SKM-1 (cell line): Measurements from ENCODE around the gene TBC1D13.
"Not testable (repeated sequence)": the region's sequence is repeated elsewhere in the genome, so short reads cannot be mapped to it uniquely, and the experiment has no call there.

ENCODE experiments used
- DNase-seq: peaks from one replicate; lab custom pipeline; 2025; ENCODE audit not compliant: unreplicated experiment; lab: John Stamatoyannopoulos, UW

TBC1D13 gene

DNA sequence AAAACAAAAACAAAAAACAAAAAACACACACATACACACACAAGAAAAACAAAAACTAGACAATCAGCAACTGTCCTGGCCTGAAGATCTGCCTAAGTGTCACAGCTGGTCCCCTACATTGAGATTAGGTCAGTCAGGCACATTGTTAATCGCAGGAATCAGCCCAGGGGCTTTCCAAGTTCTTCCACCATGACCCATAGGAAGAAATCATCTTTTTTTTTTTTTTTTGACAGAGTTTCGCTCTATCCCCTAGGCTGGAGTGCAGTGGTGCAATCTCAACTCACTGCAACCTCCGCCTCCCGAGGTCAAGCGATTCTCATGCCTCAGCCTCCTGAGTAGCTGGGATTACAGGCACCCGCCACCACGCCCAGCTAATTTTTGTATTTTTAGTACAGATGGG lies 56.1 kb downstream of the TBC1D13 start:
- DNase-seq: not testable (repeated sequence)

DNA sequence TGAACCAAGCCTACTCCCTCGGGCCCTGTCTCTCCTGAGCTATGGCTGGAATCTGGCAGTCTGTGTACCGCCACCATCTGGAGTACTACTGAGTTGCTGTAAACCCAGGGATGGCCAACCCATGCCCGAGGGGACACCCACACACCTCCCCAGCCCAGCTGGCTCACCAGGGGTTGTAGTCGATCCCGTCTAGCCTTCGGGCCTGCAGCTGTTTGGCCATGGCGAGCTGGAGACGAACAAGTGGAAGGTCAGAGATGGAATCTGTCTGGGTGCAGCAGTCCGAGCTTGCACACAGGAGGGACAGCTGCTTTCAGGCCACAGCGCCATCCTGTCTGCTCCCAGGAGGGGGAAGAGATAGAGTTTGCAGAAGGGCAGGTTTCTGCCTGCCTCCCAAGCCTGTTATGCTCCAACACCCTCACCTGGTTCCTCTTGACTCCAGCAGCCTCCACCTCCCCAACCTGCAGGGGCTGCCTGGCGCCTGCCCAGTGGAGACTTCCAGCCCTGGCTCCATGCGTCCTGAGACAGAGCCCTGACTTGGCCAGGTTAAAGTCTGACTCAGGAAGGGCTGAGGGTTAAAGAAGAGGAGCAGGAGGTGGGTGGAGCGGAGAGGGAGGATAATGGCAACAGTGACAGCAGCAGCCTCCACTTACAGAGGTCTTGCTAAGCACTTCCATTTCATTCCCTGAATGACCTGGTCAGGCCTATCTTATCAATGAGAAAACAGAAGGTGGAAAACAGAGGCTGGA lies 58.3 kb downstream of the TBC1D13 start:
- no peak for DNase-seq

DNA sequence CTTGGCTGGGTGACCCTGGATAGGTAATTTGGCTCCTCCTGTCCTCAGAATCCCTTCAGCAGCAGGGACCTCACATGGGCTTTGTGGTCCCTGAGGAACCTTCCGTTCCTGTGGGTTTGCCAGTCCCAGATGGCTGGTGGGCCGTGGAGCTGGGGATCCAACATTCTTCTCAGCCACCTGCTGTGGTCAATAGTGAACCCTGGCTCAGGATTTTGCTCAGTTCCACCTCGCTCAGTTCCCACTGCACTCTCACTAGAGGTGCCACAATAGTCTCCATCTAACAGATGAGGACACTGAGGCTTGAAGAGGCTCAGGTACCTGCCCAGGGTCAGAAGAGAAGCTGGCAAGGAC lies 59.6 kb downstream of the TBC1D13 start:
- no peak for DNase-seq

DNA sequence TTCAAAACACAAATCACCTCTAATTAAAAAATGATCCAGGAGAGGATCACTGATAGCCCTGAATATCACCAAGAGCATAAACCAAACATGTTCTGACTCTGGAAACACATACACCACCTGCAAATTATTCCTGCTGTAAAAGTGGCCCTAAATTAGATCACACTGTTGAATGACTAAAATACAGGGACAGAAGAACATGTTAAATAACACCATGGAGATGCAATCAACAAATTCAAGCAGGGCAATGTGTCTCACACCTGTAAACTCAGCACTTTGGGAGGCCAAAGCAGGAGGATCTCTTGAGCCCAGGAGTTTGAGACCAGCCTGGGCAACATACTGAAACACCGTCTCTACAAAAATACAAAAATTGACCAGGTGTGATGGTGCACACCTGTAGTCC lies 60.8 kb downstream of the TBC1D13 start:
- no peak for DNase-seq

DNA sequence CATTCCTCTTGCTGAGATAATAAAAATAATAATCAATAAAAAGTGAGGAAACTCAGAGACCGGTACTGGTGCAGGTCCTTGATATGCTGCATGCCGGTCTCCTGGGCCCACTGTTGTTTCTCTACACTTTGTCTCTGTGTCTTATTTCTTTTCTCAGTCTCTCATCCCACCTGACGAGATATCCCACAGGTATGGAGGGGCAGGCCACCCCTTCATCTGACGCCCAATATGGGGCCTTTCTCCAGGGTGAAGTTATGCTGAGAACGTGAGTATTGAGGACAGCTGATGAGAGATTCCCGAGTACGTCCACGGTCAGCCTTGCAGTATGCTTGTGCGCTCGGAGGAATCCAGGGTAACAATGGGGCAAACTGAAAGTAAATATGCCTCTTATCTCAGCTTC lies 64.0 kb downstream of the TBC1D13 start:
- DNase-seq: not testable (repeated sequence)

DNA sequence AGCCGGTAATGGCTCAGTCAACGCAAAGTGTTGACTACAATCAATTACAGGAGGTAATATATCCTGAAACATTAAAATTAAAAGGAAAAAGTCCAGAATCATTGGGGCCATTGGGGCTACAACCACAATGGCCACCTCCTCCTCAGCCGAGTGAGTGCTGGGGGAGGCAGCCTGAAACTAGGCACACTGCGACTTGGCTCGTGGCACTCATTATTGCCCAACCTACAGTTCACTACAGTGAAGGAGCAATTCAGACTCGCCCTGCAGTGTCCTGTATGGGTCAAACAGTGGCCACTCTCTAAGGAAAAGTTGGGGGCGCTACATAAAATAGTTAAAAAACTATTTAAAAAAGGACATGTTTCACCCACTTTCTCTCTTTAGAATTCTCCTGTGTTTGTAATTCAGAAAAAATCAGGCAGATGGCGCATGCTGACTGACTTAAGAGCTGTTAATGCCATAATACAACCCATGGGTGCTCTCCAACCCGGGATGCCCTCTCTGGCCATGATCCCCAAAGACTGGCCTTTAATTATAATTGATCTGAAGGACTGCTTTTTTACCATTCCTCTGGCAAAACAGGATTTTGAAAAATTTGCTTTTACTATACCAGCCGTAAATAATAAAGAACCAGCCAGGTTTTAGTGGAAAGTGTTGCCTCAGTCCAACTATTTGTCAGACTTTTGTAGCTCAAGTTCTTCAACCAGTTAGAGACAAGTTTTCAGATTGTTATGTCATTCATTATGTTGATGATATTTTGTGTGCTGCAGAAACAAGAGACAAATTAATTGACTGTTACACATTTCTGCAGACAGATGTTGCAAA lies 64.9 kb downstream of the TBC1D13 start:
- DNase-seq: peak; percentile 9

DNA sequence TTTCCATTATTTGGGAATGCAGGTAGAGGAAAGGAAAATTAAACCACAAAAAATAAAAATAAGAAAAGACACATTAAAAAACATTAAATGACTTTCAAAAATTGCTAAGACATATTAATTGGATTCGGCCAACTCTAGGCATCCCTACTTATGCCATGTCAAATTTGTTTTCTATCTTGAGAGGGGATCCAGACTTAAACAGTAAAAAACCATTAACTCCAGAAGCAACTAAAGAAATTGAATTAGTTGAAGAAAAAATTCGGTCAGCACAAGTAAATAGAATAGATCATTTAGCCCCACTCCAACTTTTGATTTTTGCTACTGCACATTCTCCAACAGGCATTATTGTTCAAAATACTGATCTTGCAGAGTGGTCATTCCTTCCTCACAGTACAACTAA lies 65.6 kb downstream of the TBC1D13 start:
- DNase-seq: not testable (repeated sequence)

DNA sequence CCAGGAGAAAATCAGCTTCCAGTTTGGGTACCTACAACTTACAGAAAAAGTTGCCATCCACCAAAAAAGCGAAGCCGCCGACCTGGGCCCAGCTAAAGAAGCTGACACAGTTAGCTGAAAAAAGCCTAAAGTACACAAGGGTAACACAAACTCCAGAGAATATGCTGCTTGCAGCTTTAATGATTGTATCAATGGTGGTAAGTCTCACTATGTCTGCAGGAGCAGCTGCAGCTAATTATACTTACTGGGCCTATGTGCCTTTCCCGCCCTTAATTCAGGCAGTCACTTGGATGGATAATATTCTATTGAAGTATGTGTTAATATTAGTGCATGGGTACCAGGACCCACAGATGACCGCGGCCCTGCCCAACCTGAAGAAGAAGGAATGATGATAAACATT lies 67.4 kb downstream of the TBC1D13 start:
- not testable (repeated sequence) for DNase-seq

DNA sequence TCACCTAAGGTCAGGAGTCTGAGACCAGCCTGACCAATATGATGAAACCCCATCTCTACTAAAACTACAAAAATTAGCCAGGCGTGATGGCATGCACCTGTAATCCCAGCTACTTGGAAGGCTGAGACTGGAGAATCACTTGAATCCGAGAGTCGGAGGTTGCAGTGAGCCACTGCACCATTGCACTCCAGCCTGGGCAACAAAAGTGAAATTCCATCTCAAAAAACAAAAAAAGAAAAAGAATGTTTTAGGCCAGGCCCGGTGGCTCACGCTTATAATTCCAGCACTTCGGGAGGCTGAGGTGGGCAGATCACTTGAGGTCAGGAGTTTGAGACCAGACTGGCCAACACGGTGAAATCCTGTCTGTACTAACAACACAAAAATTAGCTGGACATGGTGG lies 71.4 kb downstream of the TBC1D13 start:
- not testable (repeated sequence) for DNase-seq
